Right lobe of liver (tissue), 6 donors: ENCODE measurements around the gene PSMA7. TPM values are rescaled to one million over a fixed set of nuclear protein-coding genes. Genes with fewer than 3 reads are reported as not detected.

ENCODE experiments used
- ATAC-seq, 4 donors: fragments of 200-7000 bp; cut with Tn5 transposase; one replicate each; pipeline ENCODE4 v1.9.1; 2020; ENCODE audit warnings: mild to moderate bottlenecking in 4 of 4, moderate library complexity in 4 of 4
- DNase-seq, 3 donors: peaks; one replicate each; pipeline ENCODE4 v3.0.0-alpha.2; 2020
- H3K27ac ChIP-seq, 3 donors: fragments of 200-600 bp; one replicate each; pipeline ENCODE4 v1.8.0; 2022
- H3K27me3 ChIP-seq, 2 donors: fragments of 200-600 bp; one replicate each; pipeline ENCODE4 v1.8.0; 2022
- H3K36me3 ChIP-seq, 4 donors: fragments of 200-600 bp; sonication (generic) in 1 of 4; one replicate each; pipeline versions ENCODE4 v1.5.1 to v1.8.0; 2017 to 2022; ENCODE audit warnings: control low read depth in 1 of 4
- H3K4me1 ChIP-seq, 4 donors: fragments of 200-600 bp; sonication (generic) in 1 of 4; one replicate each; pipeline versions ENCODE4 v1.5.1 to v1.8.0; 2017 to 2022; ENCODE audit warnings: control low read depth in 1 of 4
- H3K4me3 ChIP-seq, 3 donors: fragments of 200-600 bp; one replicate each; pipeline ENCODE4 v1.8.0; 2022
- H3K9me3 ChIP-seq, 4 donors: fragments of 200-600 bp; sonication (generic) in 1 of 4; one replicate each; pipeline versions ENCODE4 v1.5.1 to v1.8.0; 2017 to 2022; ENCODE audit warnings: control low read depth in 1 of 4
- POLR2A ChIP-seq: fragments of 450-650 bp; IDR thresholded peaks from one replicate; pipeline ENCODE4 v1.6.1; 2017; ENCODE audit warnings: antibody characterized with exemption, mild to moderate bottlenecking
- WGBS: methylation state at CpG from one replicate; pipeline ENCODE4 v1.1.6; 2018; ENCODE audit warnings: low coverage, low lambda C conversion rate; ENCODE audit not compliant: insufficient coverage; ENCODE audit errors: missing lambda C conversion rate; 5-methylcytosine and 5-hydroxymethylcytosine counted together
- intact Hi-C, 2 donors: fragments of 100-400 bp; cut with DNase I; formaldehyde crosslinking; loops; one replicate each; pipeline versions ENCODE4 v1.11.2 to v1.14.1; 2022
- total RNA-seq, 6 experiments: library from RNA; depleted of rRNA in 2 of 6; stranded (reverse); fragments of >200 nt in 2 of 6; fragmentation: NEBNext Ultra II Directional in 3 of 6; extraction: Animal tissue kit (Norgen Biotek cat#: 25700) in 3 of 6; gene quantifications; one replicate each; pipeline versions ENCODE4 v1.1.0 to v1.2.4, GENCODE V29; 2016 to 2023
- TF ChIP-seq, protein P1 (sequence below), 4 donors: fragments of 200-600 bp in 3 of 4; fragments of 450-650 bp in 1 of 4; IDR thresholded peaks; one replicate each; pipeline versions ENCODE4 v1.5.1 to v1.8.0; 2016 to 2022; ENCODE audit warnings: antibody characterized with exemption in 4 of 4, mild to moderate bottlenecking in 2 of 4
- donor health status: DM: no; HTN: yes; CAD: no.
- donor health status: DM: no; HTN: no; CAD: no.
- donor health status: DM: no; HTN: no; CAD: no.
- donor health status: DM: no; HTN: yes; CAD: no.
- donor health status: DM: no; HTN: yes; CAD: no.

Gene PSMA7
- total RNA-seq, 6 experiments from 2014 or later: 108 to 268 (median 116) TPM

DNA sequence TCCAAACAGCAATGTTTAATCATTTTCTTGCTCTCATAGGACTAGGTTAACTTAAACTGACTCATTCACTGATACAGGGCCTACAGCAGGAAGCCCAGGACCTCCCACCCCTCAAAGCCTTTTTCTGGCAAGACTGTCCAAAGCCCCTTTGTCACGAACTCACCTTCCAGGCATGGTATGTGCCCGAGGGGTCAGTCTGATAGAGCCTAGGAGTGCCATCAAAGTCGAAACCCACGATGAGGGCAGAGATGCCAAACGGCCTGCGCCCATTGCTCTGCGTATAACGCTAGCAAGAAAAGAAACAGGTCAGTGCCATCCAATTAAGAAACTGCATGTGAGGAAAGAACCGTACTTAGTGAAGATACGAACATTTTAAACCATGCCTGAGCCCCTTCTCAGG lies 4.3 kb downstream of the PSMA7 start:
- ATAC-seq: no peak
- H3K4me1 ChIP-seq: peaks cover 0 to 33% (median 12%) of the 10 kb centered on the region in 4 donors

DNA sequence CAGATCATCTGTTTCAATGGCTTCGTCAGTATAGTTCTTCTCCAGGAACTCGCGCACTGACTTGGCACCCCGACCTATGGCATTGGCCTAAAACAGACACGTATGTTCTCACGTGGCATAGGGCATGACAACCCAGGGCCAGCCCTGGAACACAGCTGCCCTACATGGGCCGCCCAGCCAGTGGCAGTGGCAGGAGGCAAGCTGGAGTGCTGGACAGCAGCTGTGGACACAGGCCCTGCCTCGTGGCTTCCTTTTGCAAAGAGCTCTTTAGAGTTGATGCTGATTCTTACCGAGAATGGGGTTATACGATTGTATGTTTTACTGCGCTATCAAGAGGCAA lies 5.0 kb downstream of the PSMA7 start:
- H3K4me1 ChIP-seq: peaks cover 0 to 33% (median 12%) of the 10 kb centered on the region in 4 donors
- intact Hi-C loops: loop anchor here (5.0 to 10.0 kb wide), 2 partner anchors 71 to 123 kb away; partner anchors contain the start of gene TAF4 (in 1 of the 2)
- DNase-seq (no peak), ATAC-seq (no peak)
- no peaks in the 10 kb centered on the region for H3K9me3 ChIP-seq
- no peak overlapping the region for H3K4me3 ChIP-seq
- H3K36me3 ChIP-seq: peaks cover 23 to 63% (median 42%) of the 10 kb centered on the region in 4 donors
- 71% methylated on average over 4 of the region's 11 CpGs for WGBS
- TF ChIP-seq, protein P1, sequence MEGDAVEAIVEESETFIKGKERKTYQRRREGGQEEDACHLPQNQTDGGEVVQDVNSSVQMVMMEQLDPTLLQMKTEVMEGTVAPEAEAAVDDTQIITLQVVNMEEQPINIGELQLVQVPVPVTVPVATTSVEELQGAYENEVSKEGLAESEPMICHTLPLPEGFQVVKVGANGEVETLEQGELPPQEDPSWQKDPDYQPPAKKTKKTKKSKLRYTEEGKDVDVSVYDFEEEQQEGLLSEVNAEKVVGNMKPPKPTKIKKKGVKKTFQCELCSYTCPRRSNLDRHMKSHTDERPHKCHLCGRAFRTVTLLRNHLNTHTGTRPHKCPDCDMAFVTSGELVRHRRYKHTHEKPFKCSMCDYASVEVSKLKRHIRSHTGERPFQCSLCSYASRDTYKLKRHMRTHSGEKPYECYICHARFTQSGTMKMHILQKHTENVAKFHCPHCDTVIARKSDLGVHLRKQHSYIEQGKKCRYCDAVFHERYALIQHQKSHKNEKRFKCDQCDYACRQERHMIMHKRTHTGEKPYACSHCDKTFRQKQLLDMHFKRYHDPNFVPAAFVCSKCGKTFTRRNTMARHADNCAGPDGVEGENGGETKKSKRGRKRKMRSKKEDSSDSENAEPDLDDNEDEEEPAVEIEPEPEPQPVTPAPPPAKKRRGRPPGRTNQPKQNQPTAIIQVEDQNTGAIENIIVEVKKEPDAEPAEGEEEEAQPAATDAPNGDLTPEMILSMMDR (IDR thresholded peaks at IDR 0.05): no peak
- TF ChIP-seq POLR2A: no peak
- no peak overlapping the region for H3K27ac ChIP-seq
- H3K27me3 ChIP-seq: no peaks in the 10 kb centered on the region

More for the DNA sequence above, 4.3 kb downstream of the PSMA7 start:
- no peak for DNase-seq
- Histone ChIP-seq H3K9me3 (no peaks in the 10 kb centered on the region), H3K36me3 (peaks cover 23 to 60% (median 41%) of the 10 kb centered on the region in 4 donors), H3K4me3 (no peak overlapping the region), H3K27ac (no peak overlapping the region), H3K27me3 (no peaks in the 10 kb centered on the region)
- intact Hi-C loops: loop anchor here (5.0 to 10.0 kb wide), 2 partner anchors 72 to 124 kb away; partner anchors contain the start of gene TAF4 (in 1 of the 2)
- TF ChIP-seq, protein P1 (IDR thresholded peaks at IDR 0.05): no peak
- WGBS: 83% methylated on average over 5 of the region's 10 CpGs

DNA sequence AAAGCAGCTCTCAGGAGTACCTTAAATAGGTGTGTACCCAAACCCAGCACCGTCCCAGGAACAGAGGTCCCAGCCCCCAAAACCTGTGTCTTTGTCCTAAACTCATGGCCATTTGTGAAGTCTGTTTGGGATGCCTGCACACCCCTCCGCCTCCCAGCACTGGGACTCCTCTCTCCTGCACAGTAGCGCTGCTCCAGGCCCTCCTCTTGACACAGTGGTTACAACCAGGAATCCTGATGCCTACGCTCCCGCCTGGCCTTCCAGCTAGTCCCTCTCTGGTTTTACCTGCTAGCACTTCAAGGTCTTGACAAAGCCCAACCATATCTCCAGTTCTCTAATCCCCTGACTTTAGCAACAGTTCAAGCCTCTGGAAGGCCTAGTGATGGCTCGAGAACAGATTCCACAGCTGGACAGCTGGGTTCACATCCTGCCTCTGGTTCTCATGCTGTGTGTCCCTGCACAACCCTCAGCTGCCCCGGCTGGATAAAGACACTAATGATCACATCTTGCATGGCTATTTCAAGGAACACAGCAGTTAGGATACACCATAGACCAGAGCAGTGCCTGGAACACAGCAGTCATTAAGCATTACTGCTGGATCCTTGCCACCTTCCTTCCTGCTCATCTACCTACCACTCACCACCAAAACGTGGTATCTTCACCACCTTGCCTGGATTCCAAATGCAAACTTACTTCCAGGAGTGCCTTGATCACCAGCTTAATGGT lies 5.6 kb downstream of the PSMA7 start:
- H3K27me3 ChIP-seq: no peaks in the 10 kb centered on the region

DNA sequence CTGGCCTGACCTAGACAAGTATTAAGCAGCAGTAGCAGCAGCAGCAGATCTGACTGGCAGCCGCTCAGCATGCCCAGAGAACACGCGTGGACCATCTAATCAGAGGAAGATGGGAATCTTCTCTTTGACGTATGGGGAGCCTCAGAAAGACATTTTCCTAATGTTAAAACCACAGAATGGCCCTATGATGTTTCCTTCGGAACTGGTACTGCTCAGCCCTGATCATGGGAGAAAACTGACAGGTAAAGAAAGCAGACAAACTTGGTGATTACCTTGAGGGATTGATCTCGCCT lies 6.2 kb downstream of the PSMA7 start:
- peaks cover 0 to 33% (median 13%) of the 10 kb centered on the region in 4 donors for H3K4me1 ChIP-seq
- intact Hi-C loops: loop anchor here (5.0 to 10.0 kb wide), 2 partner anchors 70 to 122 kb away; partner anchors contain the start of gene TAF4 (in 1 of the 2)
- DNase-seq (no peak), ATAC-seq (no peak)
- H3K9me3 ChIP-seq: no peaks in the 10 kb centered on the region
- H3K27ac ChIP-seq: no peak overlapping the region
- no peak overlapping the region for H3K4me3 ChIP-seq
- no peak for TF ChIP-seq POLR2A
- TF ChIP-seq, protein P1 (IDR thresholded peaks at IDR 0.05): peak in 2 of 4 donors; percentile 6 to 26
- H3K36me3 ChIP-seq: peaks cover 23 to 65% (median 44%) of the 10 kb centered on the region in 4 donors
- no peaks in the 10 kb centered on the region for H3K27me3 ChIP-seq
- WGBS: 55% methylated on average over 5 of the region's 6 CpGs

More for the DNA sequence above, 5.6 kb downstream of the PSMA7 start:
- no peak overlapping the region for H3K27ac ChIP-seq
- 69% methylated on average over 5 of the region's 8 CpGs for WGBS
- TF ChIP-seq, protein P1 (IDR thresholded peaks at IDR 0.05): no peak
- no peak for TF ChIP-seq POLR2A
- peaks cover 0 to 33% (median 13%) of the 10 kb centered on the region in 4 donors for H3K4me1 ChIP-seq
- H3K36me3 ChIP-seq: peaks cover 23 to 63% (median 43%) of the 10 kb centered on the region in 4 donors
- ATAC-seq (no peak), DNase-seq (no peak)
- no peaks in the 10 kb centered on the region for H3K9me3 ChIP-seq
- intact Hi-C loops: loop anchor here (5.0 to 10.0 kb wide), 2 partner anchors 70 to 123 kb away; partner anchors contain the start of gene TAF4 (in 1 of the 2)
- H3K4me3 ChIP-seq: no peak overlapping the region
